Liver (tissue), 9 donors: ENCODE data around the gene SCAMP5. TPM values are rescaled to one million over a fixed set of nuclear protein-coding genes. Genes with fewer than 3 reads are reported as not detected.

Source experiments
- DNase-seq: peaks from one replicate; pipeline ENCODE4 v3.0.0-alpha.2; 2017; ENCODE audit warnings: low spot score
- H3K27ac ChIP-seq, 2 donors: one replicate each; pipeline ENCODE4 v1.7.0; 2013; ENCODE audit warnings: inconsistent platforms in 2 of 2, low read length in 2 of 2, control low read depth in 1 of 2, low read depth in 1 of 2, mild to moderate bottlenecking in 1 of 2
- H3K27me3 ChIP-seq, 4 donors: one replicate each; pipeline versions ENCODE4 v1.6.1 to v1.7.0; 2013; ENCODE audit warnings: low read length in 3 of 4, inconsistent platforms in 1 of 4, mild to moderate bottlenecking in 1 of 4, moderate library complexity in 1 of 4; ENCODE audit not compliant: control insufficient read depth in 4 of 4, insufficient read depth in 4 of 4
- H3K36me3 ChIP-seq, 4 donors: one replicate each; pipeline versions ENCODE4 v1.6.1 to v1.7.0; 2013; ENCODE audit warnings: low read length in 3 of 4, mild to moderate bottlenecking in 3 of 4, low read depth in 1 of 4, moderate library complexity in 1 of 4; ENCODE audit not compliant: control insufficient read depth in 4 of 4, insufficient read depth in 3 of 4
- H3K4me1 ChIP-seq, 4 donors: one replicate each; pipeline versions ENCODE4 v1.6.1 to v1.7.0; 2013; ENCODE audit warnings: low read length in 3 of 4, mild to moderate bottlenecking in 3 of 4, moderate library complexity in 1 of 4; ENCODE audit not compliant: control insufficient read depth in 4 of 4, insufficient read depth in 4 of 4
- H3K4me3 ChIP-seq, 3 donors: one replicate each; pipeline versions ENCODE4 v1.6.1 to v1.7.0; 2013; ENCODE audit warnings: low read length in 3 of 3, control low read depth in 1 of 3, low read depth in 1 of 3, mild to moderate bottlenecking in 1 of 3
- H3K9ac ChIP-seq, 2 donors: one replicate each; pipeline ENCODE4 v1.7.0; 2013; ENCODE audit warnings: low read length in 2 of 2, mild to moderate bottlenecking in 2 of 2, moderate library complexity in 2 of 2, control low read depth in 1 of 2, low read depth in 1 of 2
- H3K9me3 ChIP-seq, 4 donors: one replicate each; pipeline versions ENCODE4 v1.6.1 to v1.7.0; 2013; ENCODE audit warnings: low read length in 3 of 4; ENCODE audit not compliant: control insufficient read depth in 4 of 4
- FOXA1 ChIP-seq: IDR thresholded peaks from 2 replicates; pipeline ENCODE4 v1.6.1; 2016; ENCODE audit warnings: antibody characterized with exemption
- FOXA2 ChIP-seq: IDR thresholded peaks from 2 replicates; pipeline ENCODE4 v1.6.1; 2016; ENCODE audit warnings: antibody characterized with exemption
- GABPA ChIP-seq, 2 donors: IDR thresholded peaks in 1 of 2; conservative IDR thresholded peaks in 1 of 2; 2 replicates each; pipeline ENCODE4 v1.6.1; 2016; ENCODE audit warnings: antibody characterized with exemption in 2 of 2, mild to moderate bottlenecking in 1 of 2, moderate library complexity in 1 of 2
- HNF4A ChIP-seq, 2 donors: conservative IDR thresholded peaks; 2 replicates each; pipeline ENCODE4 v1.6.1; 2016; ENCODE audit warnings: antibody characterized with exemption in 2 of 2, mild to moderate bottlenecking in 2 of 2
- HNF4G ChIP-seq: IDR thresholded peaks from 2 replicates; pipeline ENCODE4 v1.6.1; 2016; ENCODE audit warnings: antibody characterized with exemption
- JUND ChIP-seq, 2 donors: IDR thresholded peaks; 2 replicates each; pipeline ENCODE4 v1.6.1; 2016; ENCODE audit warnings: antibody characterized with exemption in 2 of 2
- NR2F2 ChIP-seq: IDR thresholded peaks from 2 replicates; pipeline ENCODE4 v1.6.1; 2016; ENCODE audit warnings: antibody characterized with exemption
- REST ChIP-seq: IDR thresholded peaks from 2 replicates; pipeline ENCODE4 v1.6.1; 2016; ENCODE audit warnings: antibody characterized with exemption, mild to moderate bottlenecking
- RXRA ChIP-seq, 2 donors: IDR thresholded peaks; 2 replicates each; pipeline ENCODE4 v1.6.1; 2017 to 2018; ENCODE audit warnings: antibody characterized with exemption in 2 of 2, mild to moderate bottlenecking in 1 of 2
- SP1 ChIP-seq: IDR thresholded peaks from 2 replicates; pipeline ENCODE4 v1.6.1; 2018; ENCODE audit warnings: antibody characterized with exemption, mild to moderate bottlenecking
- TAF1 ChIP-seq: conservative IDR thresholded peaks from 2 replicates; pipeline ENCODE4 v1.6.1; 2016; ENCODE audit warnings: antibody characterized with exemption, mild to moderate bottlenecking
- YY1 ChIP-seq: IDR thresholded peaks from 2 replicates; pipeline ENCODE4 v1.6.1; 2016; ENCODE audit warnings: antibody characterized with exemption, mild to moderate bottlenecking
- WGBS: extraction: QIAGEN DNeasy Blood & Tissue Kit; methylation state at CpG from one replicate; pipeline ENCODE4 v1.1.7; 2013; 5-methylcytosine and 5-hydroxymethylcytosine counted together
- polyA plus RNA-seq, 2 donors: library from polyadenylated mRNA; stranded (reverse) in 1 of 2; unstranded in 1 of 2; fragments of 200-250 nt in 1 of 2; fragments of >200 nt in 1 of 2; fragmentation: Nextera tagmentation in 1 of 2; extraction: Ambion mirVana in 1 of 2; gene quantifications; one replicate each; pipeline versions ENCODE4 v1.2.1 to v1.2.3, GENCODE V29; 2013 to 2015
- total RNA-seq, 2 donors: library from RNA; depleted of rRNA; stranded (reverse); fragments of >200 nt; gene quantifications; one replicate each; pipeline ENCODE4 v1.2.3, GENCODE V29; 2014
- TF ChIP-seq, protein P1 (sequence below): IDR thresholded peaks from 2 replicates; pipeline ENCODE4 v1.6.1; 2016; ENCODE audit warnings: antibody characterized with exemption
- TF ChIP-seq, protein P2 (sequence below): fragments of 150-350 bp; IDR thresholded peaks from 2 replicates; pipeline ENCODE4 v1.5.1; 2017; ENCODE audit warnings: improper control_type of control experiment, low read depth, low read length; ENCODE audit not compliant: missing input control
- TF ChIP-seq, protein P3 (sequence below): IDR thresholded peaks from 2 replicates; pipeline ENCODE4 v1.6.1; 2016; ENCODE audit warnings: antibody characterized with exemption
- donor health status: healthy.
- donor health status: healthy.
- donor health status: healthy.
- donor health status: healthy.
- donor health status: healthy.

The SCAMP5 gene
- total and polyA plus RNA-seq, 4 donors, result 0.50 to 7.5 (median 5.7) TPM

DNA sequence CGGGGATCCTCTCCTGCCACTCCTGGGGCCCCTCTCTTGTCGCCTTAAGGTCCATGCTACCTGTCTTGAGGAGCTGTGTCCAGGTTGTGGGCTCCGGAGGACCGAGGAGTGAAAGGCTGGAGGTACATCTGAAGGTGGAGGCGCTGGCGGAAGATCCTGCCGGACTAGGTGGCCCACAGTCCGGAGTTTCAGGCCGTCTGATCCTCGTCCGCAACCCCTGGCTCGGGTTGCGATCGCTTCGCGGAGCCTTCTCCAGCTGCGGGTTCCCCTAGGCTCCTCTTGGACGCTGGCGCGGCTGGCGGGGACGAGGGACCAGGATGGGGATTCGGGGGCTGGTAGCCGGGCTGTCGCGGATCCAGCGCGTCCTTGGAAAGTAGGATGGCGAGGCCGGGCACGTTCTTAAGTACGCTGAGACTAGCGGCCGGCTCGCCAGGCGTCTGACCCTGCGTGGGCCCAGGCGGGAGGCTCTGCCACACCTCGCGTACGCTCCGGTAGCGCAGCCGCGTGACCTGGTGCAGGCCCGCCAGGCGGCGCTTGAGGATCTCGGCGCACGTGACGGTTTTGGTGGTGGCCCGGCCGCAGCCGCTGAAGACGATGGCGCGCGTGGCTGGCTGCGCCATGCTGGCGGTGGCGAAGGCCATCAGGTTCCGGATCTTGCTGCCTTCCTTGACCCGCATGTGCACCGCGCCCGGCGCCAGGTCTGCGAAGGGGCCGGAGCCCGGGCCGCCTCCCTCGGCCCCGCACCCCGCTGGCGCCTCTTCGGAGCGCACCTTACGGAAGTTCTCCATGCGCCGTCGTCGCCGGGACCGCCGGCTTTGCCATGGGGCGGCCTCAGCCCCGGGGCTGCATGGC lies 39.3 kb upstream of the SCAMP5 start:
- Histone ChIP-seq H3K36me3 (no peaks in the 10 kb centered on the region), H3K4me1 (peaks cover 17 to 28% (median 23%) of the 10 kb centered on the region in 4 donors), H3K27me3 (peaks cover 0 to 7% (median 4%) of the 10 kb centered on the region in 4 donors), H3K9me3 (no peaks in the 10 kb centered on the region), H3K4me3 (peak overlapping the region; percentile 54 to 65 (median 62)), H3K27ac (peak overlapping the region; percentile 68 to 69), H3K9ac (peak overlapping the region in 1 of 2 donors; percentile 60)
- 14% methylated on average over 88 of the region's 88 CpGs for WGBS
- no peak for TF ChIP-seq TAF1
- TF ChIP-seq NR2F2, result no peak
- no peak for TF ChIP-seq FOXA1
- TF ChIP-seq, protein P1, sequence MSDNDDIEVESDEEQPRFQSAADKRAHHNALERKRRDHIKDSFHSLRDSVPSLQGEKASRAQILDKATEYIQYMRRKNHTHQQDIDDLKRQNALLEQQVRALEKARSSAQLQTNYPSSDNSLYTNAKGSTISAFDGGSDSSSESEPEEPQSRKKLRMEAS, result no peak
- no peak for TF ChIP-seq RXRA (IDR thresholded peaks at IDR 0.05)
- no peak for TF ChIP-seq JUND (IDR thresholded peaks at IDR 0.05)
- no peak for TF ChIP-seq FOXA2
- TF ChIP-seq, protein P2, sequence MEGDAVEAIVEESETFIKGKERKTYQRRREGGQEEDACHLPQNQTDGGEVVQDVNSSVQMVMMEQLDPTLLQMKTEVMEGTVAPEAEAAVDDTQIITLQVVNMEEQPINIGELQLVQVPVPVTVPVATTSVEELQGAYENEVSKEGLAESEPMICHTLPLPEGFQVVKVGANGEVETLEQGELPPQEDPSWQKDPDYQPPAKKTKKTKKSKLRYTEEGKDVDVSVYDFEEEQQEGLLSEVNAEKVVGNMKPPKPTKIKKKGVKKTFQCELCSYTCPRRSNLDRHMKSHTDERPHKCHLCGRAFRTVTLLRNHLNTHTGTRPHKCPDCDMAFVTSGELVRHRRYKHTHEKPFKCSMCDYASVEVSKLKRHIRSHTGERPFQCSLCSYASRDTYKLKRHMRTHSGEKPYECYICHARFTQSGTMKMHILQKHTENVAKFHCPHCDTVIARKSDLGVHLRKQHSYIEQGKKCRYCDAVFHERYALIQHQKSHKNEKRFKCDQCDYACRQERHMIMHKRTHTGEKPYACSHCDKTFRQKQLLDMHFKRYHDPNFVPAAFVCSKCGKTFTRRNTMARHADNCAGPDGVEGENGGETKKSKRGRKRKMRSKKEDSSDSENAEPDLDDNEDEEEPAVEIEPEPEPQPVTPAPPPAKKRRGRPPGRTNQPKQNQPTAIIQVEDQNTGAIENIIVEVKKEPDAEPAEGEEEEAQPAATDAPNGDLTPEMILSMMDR, result peak; percentile 14
- DNase-seq, result peak; percentile 64

DNA sequence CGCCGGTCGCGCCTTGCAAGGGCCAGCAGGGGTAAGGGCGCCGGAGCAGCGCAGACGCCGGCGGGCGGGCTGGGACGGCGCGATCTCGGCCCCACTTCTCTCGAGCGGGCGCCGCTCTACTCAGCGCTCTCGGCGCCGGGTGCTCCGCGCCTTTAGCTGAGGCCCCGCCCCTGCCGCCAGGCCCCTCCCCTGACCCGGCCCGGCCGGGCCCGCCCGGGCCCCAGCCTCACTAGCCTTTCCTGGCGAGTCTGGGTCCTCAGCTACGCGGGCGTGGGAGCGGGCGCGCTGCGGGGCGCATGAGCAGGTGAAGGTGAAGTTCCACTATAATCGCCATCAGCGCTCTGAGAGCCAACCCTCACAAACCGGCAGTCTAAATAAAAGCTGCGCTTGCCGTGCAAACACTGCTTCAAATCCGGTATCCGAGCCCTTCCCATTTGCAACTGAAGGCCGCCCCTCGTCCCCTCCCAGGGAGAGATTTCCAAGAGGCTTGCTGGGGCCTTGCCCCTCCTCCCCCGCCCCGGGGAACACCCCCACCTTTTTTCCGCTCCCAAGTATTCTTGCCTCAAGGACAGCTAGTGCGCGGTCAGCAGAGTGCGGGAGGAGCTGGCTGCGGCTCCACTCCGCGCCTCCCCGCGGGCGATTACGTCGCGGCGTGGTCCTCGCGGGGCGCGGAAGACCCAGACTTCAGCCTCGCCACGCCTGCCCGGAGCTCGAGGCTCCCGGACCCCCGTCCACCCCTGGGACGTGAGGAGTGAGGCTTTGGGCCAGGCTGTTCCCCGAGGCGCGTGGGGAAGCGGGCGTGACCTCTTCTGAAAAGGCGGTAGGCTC lies 38.5 kb upstream of the SCAMP5 start, which contains the start of gene RPP25:
Gene RPP25, minus strand, starts transcription at position 125 of the 828 bp plus-strand sequence. CDS start 189 bp downstream, outside the sequence.
- WGBS, result 1% methylated on average over 83 of the region's 83 CpGs

More for the DNA sequence above, 38.5 kb upstream of the SCAMP5 start, which contains the start of gene RPP25:
- Histone ChIP-seq H3K4me1 (peaks cover 17 to 28% (median 23%) of the 10 kb centered on the region in 4 donors), H3K9me3 (no peaks in the 10 kb centered on the region), H3K4me3 (peak within 1 kb of the TSS; percentile 59 to 65 (median 62)), H3K27me3 (peaks cover 0 to 7% (median 4%) of the 10 kb centered on the region in 4 donors), H3K36me3 (no peaks in the 10 kb centered on the region), H3K27ac (peak within 1 kb of the TSS; percentile 68 to 69), H3K9ac (peak within 1 kb of the TSS; percentile 39 to 60)
- peak; percentile 71 for DNase-seq
- TF ChIP-seq FOXA2 (no peak), REST (no peak), RXRA (IDR thresholded peaks at IDR 0.05) (no peak), SP1 (no peak), JUND (IDR thresholded peaks at IDR 0.05) (no peak), GABPA (IDR thresholded peaks at IDR 0.05 in 1 of 2, conservative IDR thresholded peaks at IDR 0.05 in 1 of 2) (no peak), HNF4A (conservative IDR thresholded peaks at IDR 0.05) (no peak), HNF4G (no peak), FOXA1 (no peak), YY1 (no peak)
- TF ChIP-seq, protein P3, sequence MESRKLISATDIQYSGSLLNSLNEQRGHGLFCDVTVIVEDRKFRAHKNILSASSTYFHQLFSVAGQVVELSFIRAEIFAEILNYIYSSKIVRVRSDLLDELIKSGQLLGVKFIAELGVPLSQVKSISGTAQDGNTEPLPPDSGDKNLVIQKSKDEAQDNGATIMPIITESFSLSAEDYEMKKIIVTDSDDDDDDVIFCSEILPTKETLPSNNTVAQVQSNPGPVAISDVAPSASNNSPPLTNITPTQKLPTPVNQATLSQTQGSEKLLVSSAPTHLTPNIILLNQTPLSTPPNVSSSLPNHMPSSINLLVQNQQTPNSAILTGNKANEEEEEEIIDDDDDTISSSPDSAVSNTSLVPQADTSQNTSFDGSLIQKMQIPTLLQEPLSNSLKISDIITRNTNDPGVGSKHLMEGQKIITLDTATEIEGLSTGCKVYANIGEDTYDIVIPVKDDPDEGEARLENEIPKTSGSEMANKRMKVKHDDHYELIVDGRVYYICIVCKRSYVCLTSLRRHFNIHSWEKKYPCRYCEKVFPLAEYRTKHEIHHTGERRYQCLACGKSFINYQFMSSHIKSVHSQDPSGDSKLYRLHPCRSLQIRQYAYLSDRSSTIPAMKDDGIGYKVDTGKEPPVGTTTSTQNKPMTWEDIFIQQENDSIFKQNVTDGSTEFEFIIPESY, result no peak
- TF ChIP-seq, protein P1, result no peak
- TF ChIP-seq, protein P2, result no peak
